HG03280 (cell line): ENCODE data around the gene RAB7A.
A peak's percentile ranks its signal among the peaks of the same experiment; 100 is the strongest.
"Not testable (repeated sequence)": the region's sequence is repeated elsewhere in the genome, so short reads cannot be mapped to it uniquely, and the experiment has no call there.

Experiments
- ATAC-seq: cut with Tn5 transposase; IDR thresholded peaks from one replicate; pipeline ENCODE4 v1.9.1; 2021; ENCODE audit warnings: mild to moderate bottlenecking, moderate library complexity; ENCODE audit not compliant: unreplicated experiment

Gene RAB7A

GRCh38 chr3:128710816-128711433, 15.1 kb upstream of the RAB7A start:
- no peak for ATAC-seq

- no peak for ATAC-seq
Observed at GRCh38 chr3:128712848-128713247, 13.1 kb upstream of the RAB7A start.

- ATAC-seq = no peak
Observed at GRCh38 chr3:128714887-128715491, 11.0 kb upstream of the RAB7A start.

GRCh38 chr3:128718892-128719291, 7.1 kb upstream of the RAB7A start:
- ATAC-seq = not testable (repeated sequence)

- ATAC-seq = no peak
Observed at GRCh38 chr3:128720891-128721290, 5.1 kb upstream of the RAB7A start.

- ATAC-seq = no peak
Observed at GRCh38 chr3:128723477-128723876, 2.5 kb upstream of the RAB7A start.

- ATAC-seq = peak; percentile 28
Observed at GRCh38 chr3:128725547-128726022, 398 bp upstream of the RAB7A start.

- no peak for ATAC-seq
Observed at GRCh38 chr3:128727059-128727458, 1.1 kb downstream of the RAB7A start.

GRCh38 chr3:128727485-128727884, 1.5 kb downstream of the RAB7A start:
- no peak for ATAC-seq

- no peak for ATAC-seq
Observed at GRCh38 chr3:128727996-128728395, 2.0 kb downstream of the RAB7A start.

GRCh38 chr3:128728521-128728920, 2.5 kb downstream of the RAB7A start:
- ATAC-seq = not testable (repeated sequence)

- ATAC-seq = no peak
Observed at GRCh38 chr3:128730471-128730870, 4.5 kb downstream of the RAB7A start.

GRCh38 chr3:128734523-128735189, 8.7 kb downstream of the RAB7A start:
- ATAC-seq = peak; percentile 53

- ATAC-seq = no peak
Observed at GRCh38 chr3:128735287-128735686, 9.3 kb downstream of the RAB7A start.

GRCh38 chr3:128735884-128736283, 9.9 kb downstream of the RAB7A start:
- no peak for ATAC-seq

- ATAC-seq = no peak
Observed at GRCh38 chr3:128736601-128737000, 10.6 kb downstream of the RAB7A start.

- no peak for ATAC-seq
Observed at GRCh38 chr3:128740621-128741020, 14.6 kb downstream of the RAB7A start.

- ATAC-seq = no peak
Observed at GRCh38 chr3:128742821-128743594, 17.0 kb downstream of the RAB7A start.

- ATAC-seq = no peak
Observed at GRCh38 chr3:128745742-128746141, 19.8 kb downstream of the RAB7A start.

- no peak for ATAC-seq
Observed at GRCh38 chr3:128746881-128747280, 20.9 kb downstream of the RAB7A start.

GRCh38 chr3:128748557-128748956, 22.6 kb downstream of the RAB7A start:
- ATAC-seq = no peak
